Peyer's patch (tissue), 4 donors: ENCODE data around the gene RPL27A. TPM values are rescaled to one million over a fixed set of nuclear protein-coding genes. Genes with fewer than 3 reads are reported as not detected.

Experiments
- DNase-seq, 3 donors: peaks; one replicate each; pipeline ENCODE4 v3.0.0-alpha.2; 2017 to 2019
- H3K27ac ChIP-seq, 4 donors: fragments of 200-600 bp; sonication (generic); one replicate each; pipeline ENCODE4 v1.5.1; 2016 to 2019
- H3K27me3 ChIP-seq, 2 donors: fragments of 200-600 bp; sonication (generic); one replicate each; pipeline ENCODE4 v1.5.1; 2019
- H3K36me3 ChIP-seq, 3 donors: fragments of 200-600 bp; sonication (generic); one replicate each; pipeline ENCODE4 v1.5.1; 2016 to 2019
- H3K4me1 ChIP-seq, 4 donors: fragments of 200-600 bp; sonication (generic); one replicate each; pipeline ENCODE4 v1.5.1; 2016 to 2019
- H3K4me3 ChIP-seq, 4 donors: fragments of 200-600 bp; sonication (generic); 1 replicate in 3 of 4; 2 replicates in 1 of 4; pipeline ENCODE4 v1.5.1; 2016 to 2019; ENCODE audit warnings: mild to moderate bottlenecking in 1 of 4
- H3K9me3 ChIP-seq, 4 donors: fragments of 200-600 bp; sonication (generic); one replicate each; pipeline ENCODE4 v1.5.1; 2016 to 2019; ENCODE audit warnings: mild to moderate bottlenecking in 1 of 4
- CTCF ChIP-seq, 6 experiments: fragments of 450-650 bp in 4 of 6; fragments of 200-600 bp in 2 of 6; sonication (generic) in 1 of 6; IDR thresholded peaks; one replicate each; pipeline ENCODE4 v1.5.1; 2017 to 2019; ENCODE audit warnings: antibody characterized with exemption in 6 of 6, mild to moderate bottlenecking in 3 of 6, moderate library complexity in 1 of 6
- POLR2A ChIP-seq, 2 donors: fragments of 450-650 bp; IDR thresholded peaks; one replicate each; pipeline ENCODE4 v1.5.1; 2017; ENCODE audit warnings: antibody characterized with exemption in 2 of 2, mild to moderate bottlenecking in 2 of 2, moderate library complexity in 2 of 2
- total RNA-seq, 4 donors: library from RNA; depleted of rRNA; stranded (reverse); fragments of >200 nt; gene quantifications; one replicate each; pipeline ENCODE4 v1.1.0, GENCODE V29; 2016

The RPL27A gene
- total RNA-seq, 4 donors from 2014 or later = 476 to 923 (median 619) TPM

GRCh38 chr11:8728563-8728962 lies 46.0 kb downstream of the RPL27A start:
- Histone ChIP-seq H3K27me3 (no peaks in the 10 kb centered on the region), H3K4me1 (peaks cover 0 to 42% (median 0%) of the 10 kb centered on the region in 4 donors), H3K9me3 (no peaks in the 10 kb centered on the region), H3K36me3 (peaks cover 0 to 14% (median 0%) of the 10 kb centered on the region in 3 donors), H3K4me3 (no peak overlapping the region), H3K27ac (peak overlapping the region in 2 of 4 donors; percentile 33 to 61)
- TF ChIP-seq CTCF (IDR thresholded peaks at IDR 0.05) (no peak), POLR2A (IDR thresholded peaks at IDR 0.05) (no peak)
- no peak for DNase-seq

- no peak overlapping the region for H3K4me3 ChIP-seq
- peaks cover 0 to 14% (median 0%) of the 10 kb centered on the region in 3 donors for H3K36me3 ChIP-seq
- peak overlapping the region in 2 of 4 donors; percentile 33 to 61 for H3K27ac ChIP-seq
- no peaks in the 10 kb centered on the region for H3K9me3 ChIP-seq
- TF ChIP-seq POLR2A (IDR thresholded peaks at IDR 0.05) = no peak
- no peak for TF ChIP-seq CTCF (IDR thresholded peaks at IDR 0.05)
- H3K4me1 ChIP-seq = peaks cover 0 to 43% (median 0%) of the 10 kb centered on the region in 4 donors
- DNase-seq = no peak
- no peaks in the 10 kb centered on the region for H3K27me3 ChIP-seq
Observed at GRCh38 chr11:8729067-8729466, 46.5 kb downstream of the RPL27A start.

- Histone ChIP-seq H3K27me3 (no peaks in the 10 kb centered on the region), H3K36me3 (peaks cover 0 to 14% (median 0%) of the 10 kb centered on the region in 3 donors), H3K27ac (peak overlapping the region in 2 of 4 donors; percentile 33 to 61), H3K4me3 (no peak overlapping the region), H3K9me3 (no peaks in the 10 kb centered on the region), H3K4me1 (peaks cover 0 to 38% (median 0%) of the 10 kb centered on the region in 4 donors)
- TF ChIP-seq POLR2A (IDR thresholded peaks at IDR 0.05) (no peak), CTCF (IDR thresholded peaks at IDR 0.05) (no peak)
- DNase-seq = no peak
Observed at GRCh38 chr11:8729837-8730696, 47.5 kb downstream of the RPL27A start.

GRCh38 chr11:8730697-8731020 lies 48.1 kb downstream of the RPL27A start:
- TF ChIP-seq CTCF (IDR thresholded peaks at IDR 0.05) (no peak), POLR2A (IDR thresholded peaks at IDR 0.05) (no peak)
- Histone ChIP-seq H3K27ac (peak overlapping the region in 1 of 4 donors; percentile 17), H3K36me3 (peaks cover 0 to 14% (median 0%) of the 10 kb centered on the region in 3 donors), H3K27me3 (no peaks in the 10 kb centered on the region), H3K4me3 (no peak overlapping the region), H3K4me1 (peaks cover 0 to 38% (median 0%) of the 10 kb centered on the region in 4 donors), H3K9me3 (no peaks in the 10 kb centered on the region)
- no peak for DNase-seq

GRCh38 chr11:8731647-8732323 lies 49.2 kb downstream of the RPL27A start:
- DNase-seq = no peak
- Histone ChIP-seq H3K4me1 (peaks cover 0 to 38% (median 0%) of the 10 kb centered on the region in 4 donors), H3K27ac (peak overlapping the region in 3 of 4 donors; percentile 38 to 65 (median 58)), H3K27me3 (no peaks in the 10 kb centered on the region), H3K4me3 (no peak overlapping the region), H3K9me3 (no peaks in the 10 kb centered on the region), H3K36me3 (peaks cover 0 to 14% (median 0%) of the 10 kb centered on the region in 3 donors)
- TF ChIP-seq CTCF (IDR thresholded peaks at IDR 0.05) = no peak
- TF ChIP-seq POLR2A (IDR thresholded peaks at IDR 0.05) = no peak
